ENCODE results near the gene EPAS1.

GRCh38 chr2:46365913-46366667 lies 68.9 kb downstream of the EPAS1 start:
- TF ChIP-seq CBX8 (IDR thresholded peaks at IDR 0.05; ENCODE audit: borderline replicate concordance, low read depth, low read length) (no peak), SIRT6 (IDR thresholded peaks at IDR 0.05; ENCODE audit: low read length) (no peak), EZH2 (IDR thresholded peaks at IDR 0.05; ENCODE audit: low read depth, low read length, severe bottlenecking) (no peak), POLR2A (IDR thresholded peaks at IDR 0.05; ENCODE audit: control extremely low read depth in 1 of 2, low read depth in 2 of 2, low read length in 2 of 2) (no peak), JUND (IDR thresholded peaks at IDR 0.05; ENCODE audit: low read length) (no peak), CREB1 (IDR thresholded peaks at IDR 0.05) (no peak), ZNF274 (IDR thresholded peaks at IDR 0.05; ENCODE audit: borderline replicate concordance, extremely low read depth, low read length) (no peak)
